Kidney glomerular epithelial cell (primary cell): Measurements from ENCODE around the gene EPS15.

ENCODE experiments used
- DNase-seq: peaks from one replicate; lab custom pipeline; 2025; lab: John Stamatoyannopoulos, UW

The EPS15 gene

DNA sequence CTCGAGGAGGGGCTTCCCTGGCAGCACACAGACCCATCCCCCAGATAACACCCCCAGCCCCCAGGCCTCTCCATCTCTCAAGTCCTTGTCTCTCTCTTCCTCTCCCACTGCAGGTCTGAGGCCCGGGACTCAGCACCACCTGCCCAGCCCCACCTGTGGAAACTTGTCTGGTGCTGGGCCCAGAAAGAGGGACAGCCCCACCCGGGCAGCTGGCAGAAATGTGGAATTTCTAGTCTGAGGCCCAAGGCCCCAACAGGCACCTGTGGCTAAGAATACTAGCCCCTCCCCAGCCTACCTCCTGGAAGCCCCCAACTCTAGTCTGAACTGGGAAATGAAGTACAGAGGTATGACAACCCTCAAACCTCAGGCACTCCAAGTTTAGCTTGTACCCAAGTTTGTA, 204.1 kb downstream of the EPS15 start:
- DNase-seq = no peak

DNA sequence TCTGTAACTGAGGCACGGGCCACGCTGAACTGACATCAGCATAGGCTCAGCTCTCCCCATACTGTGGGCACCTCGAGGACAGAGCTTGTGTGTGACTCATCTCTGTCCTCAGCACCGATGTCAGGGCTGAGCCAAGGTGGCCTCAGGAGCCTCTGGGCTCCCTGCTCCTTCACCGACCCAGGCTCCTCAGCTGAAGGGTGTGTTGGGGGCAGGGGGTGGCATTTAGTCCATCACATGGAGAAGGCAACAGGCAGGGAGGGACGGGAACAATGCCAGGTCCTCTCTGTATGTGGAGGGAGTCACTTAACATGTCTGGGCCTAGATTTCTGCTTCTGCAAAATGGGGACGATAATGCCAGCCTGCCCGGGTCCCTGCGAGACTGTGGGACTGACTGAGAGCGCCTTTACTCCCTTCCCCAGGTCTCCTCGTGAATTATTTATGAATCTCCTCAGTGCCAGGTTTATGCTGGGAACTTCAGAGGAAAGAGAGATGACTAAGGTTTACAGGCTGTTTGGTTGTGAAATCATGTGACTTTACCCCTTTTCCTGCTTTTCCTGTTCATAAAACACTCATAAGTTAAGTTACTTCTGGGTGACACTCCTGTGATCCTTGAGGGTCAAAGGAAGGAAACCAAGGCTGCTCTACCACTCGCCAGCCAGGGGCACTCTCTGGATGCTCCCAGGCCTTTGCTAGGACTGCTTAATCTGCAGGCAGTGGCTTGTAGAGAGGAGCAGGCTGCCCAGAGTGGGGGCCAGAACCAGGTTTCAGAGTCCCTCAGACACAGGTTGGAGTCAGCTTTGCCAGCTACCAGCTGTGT, 204.9 kb downstream of the EPS15 start:
- peak; percentile 80 for DNase-seq

DNA sequence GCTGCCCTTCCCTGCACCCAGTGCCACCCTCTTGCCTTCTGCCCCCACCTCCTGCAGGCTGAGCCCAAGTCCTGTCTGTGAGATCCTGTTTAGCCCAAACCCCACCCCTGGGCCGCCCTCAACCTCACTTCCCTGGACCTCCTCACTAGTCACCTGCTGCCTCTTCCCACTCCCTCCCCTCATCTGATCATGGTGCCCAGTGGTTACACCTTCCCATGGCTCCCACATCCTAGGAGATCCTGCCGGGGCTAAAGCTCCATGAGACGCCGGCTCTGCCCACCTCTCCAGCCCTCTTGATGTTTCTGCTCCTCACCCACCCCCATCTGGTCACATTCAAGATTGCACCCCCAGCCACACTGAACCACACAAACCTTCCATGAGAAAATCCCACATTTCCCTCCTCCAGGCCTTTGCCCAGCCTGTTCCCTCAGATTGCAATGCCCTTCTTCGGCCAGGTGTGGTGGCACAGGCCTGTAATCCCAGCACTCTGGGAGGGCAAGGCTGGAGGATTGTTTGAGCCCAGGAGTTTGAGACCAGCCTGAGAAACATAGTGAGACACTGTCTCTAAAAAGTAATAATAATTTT, 205.7 kb downstream of the EPS15 start:
- DNase-seq = no peak

DNA sequence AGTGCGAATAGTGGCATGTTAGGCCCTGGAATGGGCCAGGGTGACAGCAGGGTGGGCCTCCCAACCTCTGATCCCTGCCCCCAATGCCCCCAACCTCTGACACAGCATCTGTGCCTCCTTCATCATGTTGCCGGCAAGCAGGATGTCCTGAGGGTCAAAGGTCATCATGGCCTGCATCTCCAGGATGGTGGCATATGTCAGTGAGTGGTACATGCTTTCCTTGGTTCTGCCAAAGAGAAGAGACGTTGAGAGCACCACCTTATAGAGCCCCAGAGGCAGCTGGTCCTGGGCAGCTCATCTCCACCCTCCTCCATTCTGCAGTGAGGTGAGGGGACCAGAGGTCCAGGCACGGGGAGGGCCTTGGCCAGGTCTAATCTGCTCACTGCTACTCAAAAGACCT, 206.3 kb downstream of the EPS15 start:
- DNase-seq = no peak

DNA sequence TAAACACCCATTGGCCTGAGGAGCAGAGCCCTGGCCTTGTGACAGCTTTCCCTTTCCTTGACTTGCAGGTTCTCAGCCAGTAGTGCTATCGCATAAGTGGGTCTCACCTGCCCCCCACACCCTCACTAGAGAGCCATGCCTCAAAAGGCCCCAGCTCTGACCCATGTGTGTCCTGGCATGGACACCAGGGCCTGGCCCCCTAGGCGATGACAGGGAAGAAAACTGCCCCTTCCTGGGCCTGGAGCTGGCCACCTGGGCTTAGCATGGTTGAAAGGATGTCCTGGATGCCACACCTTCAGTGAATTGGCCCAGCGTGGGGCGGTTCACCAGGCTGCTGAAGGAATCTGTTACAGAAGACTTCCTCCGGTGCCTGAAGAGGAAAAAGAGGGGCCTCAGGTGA, 207.2 kb downstream of the EPS15 start:
- no peak for DNase-seq

DNA sequence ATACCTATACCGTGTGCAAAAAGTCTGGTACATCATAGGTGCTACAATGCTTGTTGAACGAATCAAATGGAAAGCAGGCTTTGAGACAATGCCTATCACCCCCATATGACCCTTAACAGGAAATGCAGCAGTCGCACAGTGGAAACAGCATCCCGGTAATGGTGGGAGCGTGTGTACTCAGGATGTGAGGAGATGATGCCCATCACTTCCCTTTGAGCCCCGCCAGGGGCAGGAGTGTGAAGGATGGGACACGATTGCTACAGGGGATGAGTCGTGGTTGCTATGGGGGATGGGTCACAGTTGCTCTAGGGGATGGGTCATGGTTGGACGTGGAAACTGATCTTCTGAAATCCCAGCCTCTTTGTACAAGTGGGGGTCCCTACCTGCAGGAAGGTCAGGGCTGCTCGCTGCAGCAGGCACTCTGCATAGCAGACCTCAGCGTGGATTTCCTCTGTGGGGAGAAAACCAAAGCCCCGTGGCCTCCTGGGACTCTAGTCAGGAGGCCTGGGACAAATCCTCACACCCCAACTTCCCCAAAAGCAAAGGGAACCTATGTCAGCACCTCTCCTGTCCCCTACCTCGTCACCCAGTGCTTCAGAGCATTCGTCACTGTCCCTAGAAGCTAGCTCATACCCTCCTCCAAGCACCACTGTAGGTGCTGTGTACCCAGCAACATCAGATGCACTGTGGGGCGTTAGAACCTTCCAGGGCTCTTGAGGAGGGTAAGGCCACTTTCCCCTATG, 208.0 kb downstream of the EPS15 start:
- DNase-seq = no peak

DNA sequence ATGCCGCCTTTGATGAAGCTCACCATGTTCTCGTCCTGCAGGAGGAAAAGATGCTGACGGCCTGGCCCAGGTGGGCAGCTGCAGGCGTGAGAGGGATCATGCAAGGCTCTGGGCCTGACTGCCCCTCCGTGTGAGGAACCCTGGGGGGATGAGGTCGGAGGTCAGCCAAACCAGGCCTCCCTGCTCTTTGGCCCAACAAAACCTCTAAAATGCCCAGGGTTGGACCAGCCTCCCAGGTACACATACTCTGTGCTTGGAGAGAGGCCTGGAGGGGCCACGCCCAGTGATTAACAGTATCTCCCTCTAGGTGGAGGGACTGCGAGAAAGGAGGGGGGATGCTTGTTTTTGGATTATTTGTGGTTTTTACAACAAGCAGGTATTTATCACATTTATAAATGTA, 209.8 kb downstream of the EPS15 start:
- no peak for DNase-seq

DNA sequence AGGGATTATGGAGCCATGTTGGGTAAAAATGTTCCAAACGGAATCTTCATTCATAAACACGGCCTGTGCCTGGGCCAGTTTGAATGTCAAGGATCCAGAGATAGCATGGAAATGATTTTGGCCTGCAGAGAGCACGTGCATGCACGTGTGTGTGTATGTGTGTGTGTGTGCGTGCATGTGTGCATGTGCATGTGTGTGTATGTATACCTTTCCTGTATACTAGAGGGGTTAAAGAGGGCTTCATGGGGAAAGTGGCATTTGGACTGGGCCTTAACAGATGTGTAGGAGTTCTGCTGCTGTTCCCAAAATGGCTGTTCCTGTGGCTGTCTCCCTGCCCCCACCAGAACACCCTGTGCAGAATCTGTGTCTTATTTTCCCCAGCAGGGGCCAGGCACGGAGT, 210.4 kb downstream of the EPS15 start:
- no peak for DNase-seq

DNA sequence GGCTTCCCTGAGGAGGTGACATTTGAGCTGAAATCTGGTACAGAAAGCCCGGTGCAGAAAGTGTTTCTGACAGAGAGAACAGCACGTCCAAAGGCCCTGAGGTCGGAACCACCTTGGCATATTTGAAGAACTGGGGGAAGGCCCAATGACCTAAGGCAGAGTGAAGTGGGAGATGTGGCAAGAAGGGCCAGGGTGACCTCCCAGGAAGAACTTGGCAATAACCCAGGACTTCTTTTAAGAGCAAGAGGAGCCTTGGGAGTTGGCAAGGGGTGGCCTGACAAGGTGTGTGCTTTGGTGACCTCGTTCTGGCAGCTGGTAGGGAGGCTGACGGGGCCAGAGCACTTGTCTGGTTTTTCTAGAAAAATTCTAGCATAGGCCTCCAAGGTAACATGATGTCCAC, 212.1 kb downstream of the EPS15 start:
- DNase-seq = no peak

DNA sequence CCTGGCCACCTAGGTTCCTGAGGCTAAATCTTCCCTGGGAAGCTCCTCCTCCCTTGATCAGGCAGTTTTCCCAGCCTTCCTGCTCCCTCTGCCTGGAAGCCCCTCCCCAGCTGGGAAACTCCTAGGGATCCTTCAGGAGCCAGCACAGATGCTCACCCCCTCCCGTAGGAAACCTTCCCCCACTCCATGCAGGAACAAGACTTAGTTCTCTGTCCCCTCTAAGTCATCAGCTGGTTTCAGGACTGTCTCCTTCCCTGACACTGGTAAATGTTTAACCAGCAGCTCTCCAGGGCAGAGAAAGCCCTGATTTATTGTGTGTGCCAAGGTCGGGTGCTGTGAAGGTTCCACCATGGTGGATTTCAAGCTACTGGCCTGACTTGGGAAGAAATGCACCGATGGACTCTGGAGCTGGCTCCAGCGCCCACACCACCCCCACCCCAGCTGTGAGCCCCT, 213.7 kb downstream of the EPS15 start:
- no peak for DNase-seq

DNA sequence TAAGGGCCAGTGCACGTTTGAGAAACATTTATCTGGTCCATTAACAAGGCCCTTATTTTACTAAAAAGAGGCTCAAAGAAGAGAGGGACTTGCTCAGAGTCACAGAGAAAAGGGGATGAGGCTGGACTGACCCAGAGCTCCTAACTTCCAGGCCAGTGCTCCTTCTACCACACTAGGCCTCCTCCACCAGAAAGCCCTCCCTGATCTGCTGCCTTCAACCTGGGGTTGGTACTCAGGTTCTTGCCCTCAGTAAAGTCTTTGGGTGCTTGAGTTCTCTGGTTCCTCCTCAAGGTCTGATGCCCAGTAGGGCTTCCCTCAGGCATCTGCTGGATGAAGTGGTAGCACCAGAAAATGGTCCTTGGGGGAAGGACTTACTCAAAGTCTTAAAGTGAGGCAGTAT, 214.7 kb downstream of the EPS15 start:
- no peak for DNase-seq
